Ovary (tissue), 9 donors: Measurements from ENCODE around the gene CELF2. TPM values are rescaled to one million over a fixed set of nuclear protein-coding genes. Genes with fewer than 3 reads are reported as not detected.

Source experiments
- DNase-seq, 5 donors: peaks; one replicate each; pipeline ENCODE4 v3.0.0-alpha.2; 2019 to 2020
- H3K27ac ChIP-seq, 2 donors: fragments of 200-600 bp; one replicate each; pipeline versions ENCODE4 v1.5.1 to v1.8.0; 2019 to 2022
- H3K27me3 ChIP-seq: fragments of 200-600 bp; one replicate; pipeline ENCODE4 v1.8.0; 2022
- H3K36me3 ChIP-seq: fragments of 200-600 bp; sonication (generic); one replicate; pipeline ENCODE4 v1.5.1; 2019
- H3K4me1 ChIP-seq: one replicate; pipeline ENCODE4 v1.8.1; 2013; ENCODE audit warnings: mild to moderate bottlenecking, moderate library complexity; ENCODE audit not compliant: insufficient read depth
- H3K4me3 ChIP-seq: fragments of 200-600 bp; sonication (generic); one replicate; pipeline ENCODE4 v1.5.1; 2017
- H3K9me3 ChIP-seq, 2 donors: fragments of 200-600 bp in 1 of 2; sonication (generic) in 1 of 2; one replicate each; pipeline versions ENCODE4 v1.5.1 to v1.8.1; 2013 to 2019; ENCODE audit warnings: mild to moderate bottlenecking in 1 of 2, moderate library complexity in 1 of 2
- CTCF ChIP-seq, 3 donors: fragments of 450-650 bp in 2 of 3; fragments of 200-600 bp in 1 of 3; IDR thresholded peaks; one replicate each; pipeline versions ENCODE4 v1.5.1 to v1.8.0; 2016 to 2022; ENCODE audit warnings: antibody characterized with exemption in 3 of 3, mild to moderate bottlenecking in 1 of 3
- EP300 ChIP-seq: sonication (generic); formaldehyde crosslinking; IDR thresholded peaks from one replicate; pipeline ENCODE4 v1.6.1; 2017; ENCODE audit warnings: antibody characterized with exemption
- POLR2A ChIP-seq: fragments of 450-650 bp; IDR thresholded peaks from one replicate; pipeline ENCODE4 v1.6.1; 2017; ENCODE audit warnings: antibody characterized with exemption, mild to moderate bottlenecking, moderate library complexity
- WGBS, 3 donors: extraction: QIAGEN DNeasy Blood & Tissue Kit in 1 of 3; methylation state at CpG; one replicate each; pipeline versions ENCODE4 v1.1.5 to v1.1.7; 2013 to 2017; 5-methylcytosine and 5-hydroxymethylcytosine counted together
- intact Hi-C, 4 donors: fragments of 100-400 bp; cut with DNase I; formaldehyde crosslinking; loops; one replicate each; pipeline versions ENCODE4 v1.11.0 to v1.15.1; 2022 to 2023
- polyA plus RNA-seq, 2 donors: library from polyadenylated mRNA; stranded (reverse); fragments of 200-250 nt in 1 of 2; fragments of 350-450 nt in 1 of 2; fragmentation: Illumina TruSeq in 1 of 2; extraction: RNeasy Lipid Tissue Mini Kit (QIAGEN cat#74804) in 1 of 2; gene quantifications; one replicate each; pipeline ENCODE4 v1.2.3, GENCODE V29; 2013 to 2014
- total RNA-seq, 7 donors: library from RNA; depleted of rRNA in 2 of 7; stranded (reverse); fragments of >200 nt in 2 of 7; fragmentation: NEBNext Ultra II Directional in 3 of 7; extraction: Animal tissue kit (Norgen Biotek cat#: 25700) in 3 of 7; gene quantifications; one replicate each; pipeline versions ENCODE4 v1.1.0 to v1.2.4, GENCODE V29; 2016 to 2023
- donor health status: DM: no; HTN: no; CAD: no; lungs with moderate emphysema.
- donor health status: DM: no; HTN: no; CAD: no.
- donor health status: Bipolar disorder and iron deficiency.
- donor health status: DM: yes; HTN: yes; CAD: no.
- donor health status: DM: no; HTN: no; CAD: no.
- donor health status: DM: yes; HTN: yes; CAD: no.

The CELF2 gene
- total and polyA plus RNA-seq, 9 donors = 38.8 to 107 (median 69.0) TPM

DNA sequence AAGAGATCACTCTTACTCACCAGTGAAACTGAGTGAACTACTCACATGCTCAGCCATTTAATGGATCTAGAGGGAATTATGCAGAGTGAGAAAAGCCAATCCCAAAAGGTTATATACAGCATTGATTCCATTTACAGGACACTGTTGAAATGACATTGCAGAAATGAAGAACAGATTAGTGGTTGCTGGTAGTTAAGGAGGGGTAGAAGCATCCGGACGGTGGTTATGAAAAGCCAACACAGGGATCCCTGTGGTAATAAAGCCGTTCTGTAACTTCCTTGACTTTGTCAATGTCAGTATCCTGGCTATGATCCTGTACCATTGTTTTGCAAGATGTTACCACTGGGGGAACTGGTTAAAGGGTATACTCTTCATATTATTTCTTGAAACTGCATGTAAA is 340.3 kb downstream of the CELF2 start:
- no peak for DNase-seq
- Histone ChIP-seq H3K4me3 (no peak overlapping the region), H3K36me3 (no peaks in the 10 kb centered on the region), H3K27me3 (no peaks in the 10 kb centered on the region), H3K4me1 (peaks cover 14% of the 10 kb centered on the region), H3K27ac (no peak overlapping the region), H3K9me3 (no peaks in the 10 kb centered on the region)
- WGBS, 3 donors = 63 to 83% (median 80%) methylated on average over 3 of the region's 3 CpGs
- intact Hi-C loops = no loop called here
- no peak for TF ChIP-seq EP300
- no peak for TF ChIP-seq CTCF (IDR thresholded peaks at IDR 0.05)
- no peak for TF ChIP-seq POLR2A

- Histone ChIP-seq H3K9me3 (no peaks in the 10 kb centered on the region), H3K27me3 (no peaks in the 10 kb centered on the region), H3K4me1 (peaks cover 14% of the 10 kb centered on the region), H3K36me3 (no peaks in the 10 kb centered on the region), H3K27ac (no peak overlapping the region), H3K4me3 (no peak overlapping the region)
- intact Hi-C loops = no loop called here
- no peak for DNase-seq
- no peak for TF ChIP-seq POLR2A
- TF ChIP-seq EP300 = no peak
- no peak for TF ChIP-seq CTCF (IDR thresholded peaks at IDR 0.05)
- WGBS, 3 donors = 78 to 81% (median 78%) methylated on average over 4 of the region's 4 CpGs
These were observed 341.4 kb downstream of the CELF2 start for GRCh38 chr10:11358923-11359575.

DNA sequence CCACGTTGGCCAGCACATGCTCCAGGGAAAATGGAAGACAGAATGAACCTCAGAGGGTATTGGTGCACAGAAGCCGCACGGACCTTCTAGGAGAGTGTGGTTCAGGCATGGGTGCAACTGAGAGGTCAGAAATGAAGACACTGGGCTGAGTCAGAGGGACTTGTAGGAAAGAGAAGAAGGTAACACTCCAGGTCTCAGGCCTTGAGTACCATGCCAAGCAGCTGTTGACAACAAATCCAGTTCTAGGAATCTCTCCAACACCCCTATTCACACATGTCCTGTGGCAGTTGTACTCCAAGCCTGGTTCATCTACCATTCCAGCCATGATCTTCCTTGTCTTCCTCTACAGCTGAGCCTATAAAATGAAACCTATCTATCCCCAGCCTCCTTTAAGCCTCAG is 342.2 kb downstream of the CELF2 start:
- Histone ChIP-seq H3K9me3 (no peaks in the 10 kb centered on the region), H3K4me1 (peaks cover 14% of the 10 kb centered on the region), H3K4me3 (no peak overlapping the region), H3K36me3 (no peaks in the 10 kb centered on the region), H3K27ac (no peak overlapping the region), H3K27me3 (no peaks in the 10 kb centered on the region)
- DNase-seq = no peak
- intact Hi-C loops = no loop called here
- 52 to 66% (median 57%) methylated on average over 3 of the region's 3 CpGs for WGBS, 3 donors
- TF ChIP-seq EP300 = no peak
- TF ChIP-seq CTCF (IDR thresholded peaks at IDR 0.05) = no peak
- no peak for TF ChIP-seq POLR2A

GRCh38 chr10:11363497-11363896 is 345.8 kb downstream of the CELF2 start:
- H3K4me1 ChIP-seq = peaks cover 12% of the 10 kb centered on the region
- H3K4me3 ChIP-seq = no peak overlapping the region
- intact Hi-C loops = no loop called here
- no peak for TF ChIP-seq CTCF (IDR thresholded peaks at IDR 0.05)
- 82 to 90% (median 90%) methylated on average over 7 of the region's 7 CpGs for WGBS, 3 donors
- no peaks in the 10 kb centered on the region for H3K9me3 ChIP-seq
- no peak overlapping the region for H3K27ac ChIP-seq
- H3K27me3 ChIP-seq = no peaks in the 10 kb centered on the region
- DNase-seq = no peak
- no peaks in the 10 kb centered on the region for H3K36me3 ChIP-seq
